Endothelial cell of umbilical vein (primary cell): Measurements from ENCODE around the gene GPR137. TPM values are rescaled to one million over a fixed set of nuclear protein-coding genes. Genes with fewer than 3 reads are reported as not detected.

Source experiments
- BruUV-seq: library from RNA; stranded (reverse); fragments of 400-500 nt; replicated peaks from 2 replicates; lab custom pipeline; 2021; lab: Mats Ljungman, UMichigan
- CTCF ChIA-PET: fragments of 300-600, 350-600 bp; sonication (Branson Sonifier 250); formaldehyde crosslinking; loops from one replicate; lab custom pipeline; 2021; ENCODE audit warnings: antibody characterized with exemption, inconsistent platforms; lab: Charles Lee
- POLR2A ChIA-PET: fragments of 300-600, 350-600 bp; sonication (Branson Sonifier 250); formaldehyde crosslinking; loops from one replicate; lab custom pipeline; 2021; ENCODE audit warnings: antibody characterized with exemption, inconsistent platforms; lab: Charles Lee
- DNase-seq: peaks from one replicate; pipeline ENCODE4 v3.0.0-alpha.2; 2011; ENCODE audit warnings: low read depth, low spot score
- FAIRE-seq: peaks from 2 replicates; lab custom pipeline; 2011; peaks lifted over from hg19 to GRCh38; lab: Jason Lieb, UNC
- H2AFZ ChIP-seq: 2 replicates; pipeline ENCODE4 v1.6.0; 2012; ENCODE audit warnings: low read depth, low read length, control low read depth, inconsistent platforms
- H3K27ac ChIP-seq: 2 replicates; pipeline ENCODE4 v1.5.1; 2011; ENCODE audit warnings: low read depth, mild to moderate bottlenecking, control low read depth, low read length, moderate library complexity; ENCODE audit not compliant: insufficient read depth
- H3K27me3 ChIP-seq, 2 experiments: 2 replicates each; pipeline versions ENCODE4 v1.6.0 to v1.6.1; 2011; ENCODE audit warnings: low read length in 2 of 2, mixed read lengths in 1 of 2; ENCODE audit not compliant: control insufficient read depth in 2 of 2, insufficient read depth in 2 of 2
- H3K36me3 ChIP-seq, 2 experiments: 2 replicates in 1 of 2; 3 replicates in 1 of 2; pipeline ENCODE4 v1.5.1; 2011; ENCODE audit warnings: low read length in 2 of 2, mild to moderate bottlenecking in 1 of 2, moderate library complexity in 1 of 2; ENCODE audit not compliant: control insufficient read depth in 2 of 2, insufficient read depth in 2 of 2; ENCODE audit errors: extremely low read depth in 1 of 2
- H3K4me1 ChIP-seq: 3 replicates; pipeline ENCODE4 v1.5.1; 2011; ENCODE audit warnings: mild to moderate bottlenecking, low read length; ENCODE audit not compliant: control insufficient read depth, insufficient read depth; ENCODE audit errors: extremely low read depth
- H3K4me2 ChIP-seq: 2 replicates; pipeline ENCODE4 v1.6.1; 2011; ENCODE audit warnings: low read length, control low read depth, mixed read lengths; ENCODE audit not compliant: insufficient read depth
- H3K4me3 ChIP-seq, 3 experiments: fragments of 200-600 bp in 1 of 3; sonication (generic), shearing (Covaris generic) in 1 of 3; replicated peaks in 1 of 3; 2 replicates each; pipeline ENCODE4 v1.5.1; 2011 to 2016; ENCODE audit warnings: control low read depth in 3 of 3, low read length in 3 of 3, mild to moderate bottlenecking in 2 of 3, inconsistent platforms in 1 of 3, low read depth in 1 of 3, moderate library complexity in 1 of 3; ENCODE audit not compliant: insufficient read depth in 1 of 3
- H3K79me2 ChIP-seq: 2 replicates; pipeline ENCODE4 v1.6.0; 2012; ENCODE audit warnings: low read length, inconsistent platforms; ENCODE audit not compliant: control insufficient read depth, insufficient read depth
- H3K9ac ChIP-seq: replicated peaks from 2 replicates; pipeline ENCODE3; 2011; ENCODE audit warnings: low read length, control low read depth; ENCODE audit not compliant: insufficient read depth; ENCODE audit errors: extremely low read depth
- H3K9me1 ChIP-seq: replicated peaks from 3 replicates; pipeline ENCODE4 v1.6.0; 2011; ENCODE audit warnings: mild to moderate bottlenecking, low read length; ENCODE audit not compliant: control insufficient read depth, insufficient read depth; ENCODE audit errors: extremely low read depth
- H3K9me3 ChIP-seq: replicated peaks from 2 replicates; pipeline ENCODE4 v1.5.1; 2012; ENCODE audit warnings: low read length, inconsistent platforms; ENCODE audit not compliant: control insufficient read depth, insufficient read depth
- H4K20me1 ChIP-seq: replicated peaks from 2 replicates; pipeline ENCODE3; 2011; ENCODE audit warnings: mild to moderate bottlenecking, low read length; ENCODE audit not compliant: control insufficient read depth, insufficient read depth; ENCODE audit errors: extremely low read depth
- EZH2 ChIP-seq: IDR thresholded peaks from 2 replicates; pipeline ENCODE4 v1.6.1; 2012; ENCODE audit warnings: borderline replicate concordance, low read depth, mild to moderate bottlenecking, moderate library complexity, low read length, inconsistent platforms; ENCODE audit not compliant: severe bottlenecking
- FOS ChIP-seq: IDR thresholded peaks from 2 replicates; pipeline ENCODE4 v1.6.1; 2011; ENCODE audit warnings: mild to moderate bottlenecking, low read length, moderate library complexity, borderline replicate concordance; ENCODE audit not compliant: insufficient read depth
- GATA2 ChIP-seq: IDR thresholded peaks from 2 replicates; pipeline ENCODE4 v1.7.0; 2011; ENCODE audit warnings: low read depth, mild to moderate bottlenecking, moderate library complexity, mixed read lengths, low read length; ENCODE audit not compliant: insufficient read length, insufficient read depth
- JUN ChIP-seq: IDR thresholded peaks from 2 replicates; pipeline ENCODE4 v1.6.1; 2011; ENCODE audit warnings: borderline replicate concordance, low read depth; ENCODE audit not compliant: insufficient read length, insufficient read depth
- MAX ChIP-seq: IDR thresholded peaks from 2 replicates; pipeline ENCODE4 v1.6.1; 2011; ENCODE audit not compliant: insufficient read depth, insufficient read length
- MYC ChIP-seq: IDR thresholded peaks from one replicate; pipeline ENCODE4 v1.6.1; 2011; ENCODE audit warnings: mild to moderate bottlenecking, low read depth, low read length
- POLR2A ChIP-seq: IDR thresholded peaks from 2 replicates; pipeline ENCODE4 v1.6.1; 2012; ENCODE audit warnings: low read depth, mild to moderate bottlenecking, control low read depth, low read length
- POLR2AphosphoS5 ChIP-seq: IDR thresholded peaks from 2 replicates; pipeline ENCODE4 v1.6.1; 2012; ENCODE audit warnings: low read depth, mild to moderate bottlenecking, control low read depth, low read length, moderate library complexity; ENCODE audit not compliant: insufficient read depth
- dilution Hi-C: fragments of 300-500 bp; cut with MboI; formaldehyde crosslinking; loops from one replicate; pipeline ENCODE4 v1.15.0; 2019; ENCODE audit warnings: low sequenced_read_pairs; ENCODE audit not compliant: extremely low pct_ligation_motif_present
- intact Hi-C: fragments of 100-400 bp; cut with micrococcal nuclease; formaldehyde crosslinking; loops from one replicate; pipeline ENCODE4 v1.10.0; 2022
- polyA plus RNA-seq, 4 experiments: library from polyadenylated mRNA; depleted of rRNA in 3 of 4; stranded (reverse) in 3 of 4; unstranded in 1 of 4; fragments of >200 nt; gene quantifications; 2 replicates each; pipeline versions ENCODE4 v1.2.1 to v1.2.3, GENCODE V29; 2011 to 2012; ENCODE audit warnings: missing spikeins in 1 of 4
- total RNA-seq: library from RNA; stranded (reverse); gene quantifications from 2 replicates; pipeline ENCODE4 v1.2.3, GENCODE V29; 2021
- TF ChIP-seq, protein P1 (sequence below), 2 donors: IDR thresholded peaks; 1 replicate in 1 of 2; 2 replicates in 1 of 2; pipeline ENCODE4 v1.5.1; 2011; ENCODE audit warnings: low read length in 2 of 2, mild to moderate bottlenecking in 2 of 2, moderate library complexity in 2 of 2, control low read depth in 1 of 2, inconsistent platforms in 1 of 2, low read depth in 1 of 2; ENCODE audit not compliant: insufficient read depth in 1 of 2; ENCODE audit errors: extremely low read depth in 1 of 2

GPR137 gene
- total and polyA plus RNA-seq, 2 donors (not counting 3 experiments of a cell fraction or from before 2014, with no cell fraction given): 40.9 to 42.5 TPM

DNA sequence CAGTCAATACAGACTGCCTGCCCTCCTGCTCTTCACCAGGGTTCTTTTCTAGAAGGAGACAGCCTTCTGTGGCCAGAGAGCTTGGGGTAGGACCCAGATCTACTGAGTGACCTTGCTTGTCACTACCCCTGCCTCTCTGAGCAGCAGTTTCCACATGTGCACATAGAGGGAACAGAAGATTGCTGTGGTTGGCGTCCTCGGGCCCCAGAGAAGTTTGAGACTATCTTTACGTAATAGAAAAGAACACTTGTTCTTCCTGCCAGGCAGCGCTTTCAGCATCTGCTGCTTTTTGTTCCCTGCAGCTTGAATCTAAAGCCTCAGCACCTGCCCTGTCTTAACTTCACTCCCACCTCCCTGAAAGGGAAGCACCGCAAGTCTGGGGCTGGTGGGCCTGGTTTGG, 46.6 kb upstream of the GPR137 start:
- Histone ChIP-seq H2AFZ (no peak overlapping the region), H3K36me3 (peaks cover 6 to 19% of the 10 kb centered on the region in 2 experiments), H3K9ac (no peak overlapping the region), H3K4me1 (peaks cover 16% of the 10 kb centered on the region), H3K79me2 (peaks cover 20% of the 10 kb centered on the region), H3K4me3 (no peak overlapping the region), H3K9me1 (no peaks in the 10 kb centered on the region), H3K4me2 (no peak overlapping the region), H3K27me3 (no peaks in the 10 kb centered on the region), H3K27ac (no peak overlapping the region), H3K9me3 (no peaks in the 10 kb centered on the region), H4K20me1 (no peaks in the 10 kb centered on the region)
- CTCF ChIA-PET: interaction anchor here (1.6 to 1.7 kb wide), 2 partner anchors 12 to 34 kb away, joined by 5 to 6 read pairs; partner anchors contain the start of genes NUDT22 and TRPT1
- TF ChIP-seq POLR2AphosphoS5 (no peak), MAX (no peak), JUN (no peak), POLR2A (no peak), GATA2 (no peak), FOS (no peak), MYC (no peak), EZH2 (no peak)
- TF ChIP-seq, protein P1, sequence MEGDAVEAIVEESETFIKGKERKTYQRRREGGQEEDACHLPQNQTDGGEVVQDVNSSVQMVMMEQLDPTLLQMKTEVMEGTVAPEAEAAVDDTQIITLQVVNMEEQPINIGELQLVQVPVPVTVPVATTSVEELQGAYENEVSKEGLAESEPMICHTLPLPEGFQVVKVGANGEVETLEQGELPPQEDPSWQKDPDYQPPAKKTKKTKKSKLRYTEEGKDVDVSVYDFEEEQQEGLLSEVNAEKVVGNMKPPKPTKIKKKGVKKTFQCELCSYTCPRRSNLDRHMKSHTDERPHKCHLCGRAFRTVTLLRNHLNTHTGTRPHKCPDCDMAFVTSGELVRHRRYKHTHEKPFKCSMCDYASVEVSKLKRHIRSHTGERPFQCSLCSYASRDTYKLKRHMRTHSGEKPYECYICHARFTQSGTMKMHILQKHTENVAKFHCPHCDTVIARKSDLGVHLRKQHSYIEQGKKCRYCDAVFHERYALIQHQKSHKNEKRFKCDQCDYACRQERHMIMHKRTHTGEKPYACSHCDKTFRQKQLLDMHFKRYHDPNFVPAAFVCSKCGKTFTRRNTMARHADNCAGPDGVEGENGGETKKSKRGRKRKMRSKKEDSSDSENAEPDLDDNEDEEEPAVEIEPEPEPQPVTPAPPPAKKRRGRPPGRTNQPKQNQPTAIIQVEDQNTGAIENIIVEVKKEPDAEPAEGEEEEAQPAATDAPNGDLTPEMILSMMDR (IDR thresholded peaks at IDR 0.05; ENCODE audit: extremely low read depth in 1 of 2, insufficient read depth in 1 of 2, low read depth in 1 of 2, low read length in 2 of 2): no peak
- FAIRE-seq (no peak), DNase-seq (no peak)
- POLR2A ChIA-PET: no interaction called here
- no TSS peak for BruUV-seq
- intact Hi-C loops (no loop called here), dilution Hi-C loops (no loop called here)
